ENCODE results near the gene MB. TPM values are rescaled to one million over a fixed set of nuclear protein-coding genes. Genes with fewer than 3 reads are reported as not detected.

The MB gene
- total RNA-seq, 1 experiment from 2014 or later = 1.5 TPM

- Histone ChIP-seq H3K27ac (ENCODE audit: low read depth, low read length) (no peak overlapping the region), H2AFZ (ENCODE audit: low read depth, low read length, poor library complexity, severe bottlenecking) (no peak overlapping the region), H3K79me2 (ENCODE audit: insufficient read depth, low read length) (no peaks in the 10 kb centered on the region), H3K4me1 (ENCODE audit: control insufficient read depth in 1 of 2, insufficient read depth in 2 of 2, low read length in 2 of 2) (peaks cover 0 to 9% of the 10 kb centered on the region in 2 experiments; a peak in 1 of 4 replicates), H3K36me3 (ENCODE audit: control insufficient read depth in 1 of 2, insufficient read depth in 2 of 2, low read length in 2 of 2) (no peaks in the 10 kb centered on the region), H3K9me2 (ENCODE audit: insufficient read depth) (no peaks in the 10 kb centered on the region), H3K4me3 (replicated peaks in 1 of 2; ENCODE audit: low read depth in 1 of 2, low read length in 2 of 2) (no peak overlapping the region), H4K20me1 (ENCODE audit: insufficient read depth) (no peaks in the 10 kb centered on the region), H3K27me3 (ENCODE audit: insufficient read depth, low read length) (no peaks in the 10 kb centered on the region), H3K9me3 (ENCODE audit: control insufficient read depth in 1 of 2, insufficient read depth in 1 of 2, low read depth in 1 of 2, low read length in 2 of 2) (no peaks in the 10 kb centered on the region), H3K4me2 (ENCODE audit: low read length) (no peak overlapping the region), H3K9ac (ENCODE audit: low read length) (no peak overlapping the region)
- intact Hi-C loops (cut with micrococcal nuclease) = no loop called here
- ChIA-PET CTCF (no interaction called here), POLR2A (no interaction called here), RAD21 (ENCODE audit: low non-redundant PET in 1 of 2, low total read pairs in 2 of 2, uncharacterized antibody in 2 of 2, unreplicated experiment in 2 of 2) (no interaction called here)
- ATAC-seq (no peak), DNase-seq (ENCODE audit: low read depth, low spot score) (no peak)
- no peak for TF ChIP-seq EGR1 (IDR thresholded peaks at IDR 0.05; ENCODE audit: low read depth)
- TF ChIP-seq ELF1 (IDR thresholded peaks at IDR 0.05; ENCODE audit: borderline replicate concordance, low read depth) = no peak
- BruUV-seq (replicated peaks) = no TSS peak
Measured at GRCh38 chr22:35637254-35637653, 20.1 kb upstream of the MB start.

- Histone ChIP-seq H3K9me3 (ENCODE audit: control insufficient read depth in 1 of 2, insufficient read depth in 1 of 2, low read depth in 1 of 2, low read length in 2 of 2) (no peaks in the 10 kb centered on the region), H3K4me1 (ENCODE audit: control insufficient read depth in 1 of 2, insufficient read depth in 2 of 2, low read length in 2 of 2) (peaks cover 15 to 27% of the 10 kb centered on the region in 2 experiments), H3K4me2 (ENCODE audit: low read length) (no peak overlapping the region), H3K36me3 (ENCODE audit: control insufficient read depth in 1 of 2, insufficient read depth in 2 of 2, low read length in 2 of 2) (no peaks in the 10 kb centered on the region), H3K9me2 (ENCODE audit: insufficient read depth) (no peaks in the 10 kb centered on the region), H3K27me3 (ENCODE audit: insufficient read depth, low read length) (no peaks in the 10 kb centered on the region), H4K20me1 (ENCODE audit: insufficient read depth) (no peaks in the 10 kb centered on the region), H3K27ac (ENCODE audit: low read depth, low read length) (no peak overlapping the region), H3K79me2 (ENCODE audit: insufficient read depth, low read length) (no peaks in the 10 kb centered on the region), H3K9ac (ENCODE audit: low read length) (no peak overlapping the region), H3K4me3 (replicated peaks in 1 of 2; ENCODE audit: low read depth in 1 of 2, low read length in 2 of 2) (no peak overlapping the region), H2AFZ (ENCODE audit: low read depth, low read length, poor library complexity, severe bottlenecking) (no peak overlapping the region)
- DNase-seq (ENCODE audit: low read depth, low spot score) = no peak
- intact Hi-C loops (cut with micrococcal nuclease) = no loop called here
- ChIA-PET POLR2A (no interaction called here), CTCF (no interaction called here), RAD21 (ENCODE audit: low non-redundant PET in 1 of 2, low total read pairs in 2 of 2, uncharacterized antibody in 2 of 2, unreplicated experiment in 2 of 2) (no interaction called here)
- TF ChIP-seq ZNF274 (IDR thresholded peaks at IDR 0.05; ENCODE audit: low read depth, low read length) = no peak
- TF ChIP-seq POLR2AphosphoS5 (IDR thresholded peaks at IDR 0.05; ENCODE audit: low read depth, low read length) = no peak
- TF ChIP-seq SIN3A (IDR thresholded peaks at IDR 0.05; ENCODE audit: low read depth) = no peak
- TF ChIP-seq CEBPB (IDR thresholded peaks at IDR 0.05; ENCODE audit: low read depth) = no peak
- TF ChIP-seq MAX (IDR thresholded peaks at IDR 0.05) = no peak
- TF ChIP-seq SP1 (IDR thresholded peaks at IDR 0.05; ENCODE audit: low read depth) = no peak
- no peak for TF ChIP-seq EZH2phosphoT487 (IDR thresholded peaks at IDR 0.05; ENCODE audit: borderline replicate concordance)
- TF ChIP-seq ZFX (IDR thresholded peaks at IDR 0.05) = no peak
- no peak for TF ChIP-seq FOSL1 (IDR thresholded peaks at IDR 0.05; ENCODE audit: low read depth)
- TF ChIP-seq REST (IDR thresholded peaks at IDR 0.05; ENCODE audit: low read depth) = no peak
- no peak for TF ChIP-seq YY1 (IDR thresholded peaks at IDR 0.05; ENCODE audit: extremely low read depth, insufficient replicate concordance, low read depth, low read length)
- no TSS peak for BruUV-seq (replicated peaks)
- ATAC-seq = no peak
Measured at GRCh38 chr22:35634943-35635540, 17.9 kb upstream of the MB start.
